GM18519 (cell line): ENCODE data around the gene PTX4.
"Not testable (repeated sequence)": the region's sequence is repeated elsewhere in the genome, so short reads cannot be mapped to it uniquely, and the experiment has no call there.

Experiments
- ATAC-seq: cut with Tn5 transposase; IDR thresholded peaks from one replicate; pipeline ENCODE4 v1.9.1; 2021; ENCODE audit warnings: mild to moderate bottlenecking, moderate library complexity; ENCODE audit not compliant: unreplicated experiment, low FRiP score

The PTX4 gene

DNA sequence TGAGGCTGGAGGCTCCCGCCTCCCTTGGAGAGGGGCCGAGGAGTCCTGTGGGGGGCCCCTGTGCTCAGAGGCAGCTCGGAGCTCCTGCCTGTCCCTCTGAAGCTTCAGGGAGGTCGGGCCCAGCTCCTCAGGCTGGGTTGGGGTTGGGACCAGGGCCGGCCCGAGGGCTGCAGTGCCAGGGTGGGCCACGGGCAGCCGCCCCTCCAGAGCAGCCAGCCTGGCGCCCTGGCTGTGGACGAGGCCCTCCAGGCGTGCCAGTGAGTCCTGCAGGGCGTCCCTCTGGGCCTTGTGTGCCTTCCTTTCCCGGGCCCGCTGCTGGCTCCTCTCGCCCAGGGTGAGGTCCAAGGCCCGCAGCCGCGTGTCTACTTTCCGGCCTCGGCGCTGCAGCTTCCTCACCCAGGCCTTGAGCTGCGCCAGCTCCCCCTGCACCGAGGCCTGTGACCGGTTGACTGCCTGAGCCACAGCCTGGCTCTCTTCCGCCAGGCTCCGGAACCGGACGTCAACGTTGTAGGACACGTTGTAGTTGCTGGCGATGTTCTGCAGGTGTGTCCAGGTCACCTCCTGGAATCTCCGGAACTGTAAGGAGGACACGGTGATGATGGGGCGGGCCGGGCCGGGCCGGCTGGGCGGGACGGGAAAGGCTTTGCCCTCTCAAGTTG, 1.2 kb downstream of the PTX4 start:
- ATAC-seq, result no peak

DNA sequence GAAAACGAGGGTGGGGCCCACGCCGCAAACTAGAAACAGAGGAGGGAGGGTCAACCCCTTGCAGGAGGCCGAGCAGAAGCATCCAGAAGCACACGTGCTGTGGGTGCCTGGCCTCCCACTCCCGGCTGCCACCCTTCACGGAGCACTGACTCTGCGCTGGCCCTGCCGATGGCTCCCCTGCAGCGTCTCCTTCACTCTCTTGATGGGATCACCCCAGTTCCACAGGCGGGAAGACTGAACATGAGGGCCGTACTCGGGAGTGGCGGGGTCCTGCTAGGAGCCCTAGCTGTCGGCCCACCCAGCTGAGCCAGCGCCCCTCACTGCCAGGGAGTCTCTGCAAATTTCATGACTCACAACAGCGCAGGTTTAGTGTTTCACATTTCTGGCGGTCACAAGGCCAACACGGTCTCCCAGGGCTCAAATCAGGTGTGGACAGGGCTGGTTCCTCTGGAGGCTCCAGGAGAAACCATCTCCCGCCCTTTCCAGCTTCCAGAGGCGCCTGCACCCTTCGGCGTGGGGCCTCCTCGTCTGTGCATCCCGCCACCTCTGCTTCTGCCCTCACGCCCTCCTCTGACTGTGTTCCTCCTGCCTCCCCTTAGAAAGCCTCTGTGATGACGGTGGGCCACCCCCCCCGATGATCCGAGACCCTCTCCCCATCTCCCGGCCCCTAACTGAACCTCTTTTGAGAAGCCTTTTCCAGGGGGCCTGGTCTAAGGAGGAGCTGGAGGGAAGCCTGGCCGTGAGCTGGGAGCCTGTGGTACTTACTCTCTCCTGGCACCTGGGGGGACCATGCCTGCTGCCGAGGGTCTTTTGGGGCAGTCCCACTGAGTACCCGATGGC, 2.0 kb downstream of the PTX4 start:
- ATAC-seq, result no peak

DNA sequence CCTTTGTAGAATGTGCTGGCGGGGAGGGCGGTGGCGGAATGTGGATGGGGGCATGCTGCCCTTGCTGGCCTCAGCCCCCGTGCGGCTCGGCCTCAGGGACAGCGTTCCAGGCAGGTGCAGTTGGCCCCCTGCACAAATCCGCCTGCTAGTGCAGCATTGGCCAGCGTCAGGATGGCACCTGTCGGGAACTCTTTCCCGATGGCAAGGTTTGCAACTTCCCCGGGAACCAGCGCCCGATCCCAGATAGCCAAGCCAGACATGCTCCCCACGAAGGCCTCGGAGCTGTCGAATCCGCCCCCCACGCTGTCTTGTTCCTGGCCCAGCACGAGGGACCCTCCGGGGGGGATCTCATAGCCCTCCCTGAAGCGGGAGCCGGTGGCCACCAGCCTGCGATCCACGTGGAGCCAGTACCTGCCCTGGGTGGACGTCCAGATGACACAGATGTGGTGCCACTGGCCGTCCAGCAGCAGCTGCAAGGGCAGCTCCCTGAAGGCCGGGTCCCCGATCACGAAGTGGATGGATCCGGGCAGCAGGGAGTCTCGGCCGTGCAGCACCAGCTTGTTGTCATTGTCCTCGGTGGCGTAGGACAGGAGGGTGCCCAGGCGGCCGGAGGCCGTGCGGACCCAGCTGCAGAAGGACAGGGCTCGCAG, 2.8 kb downstream of the PTX4 start:
- no peak for ATAC-seq

DNA sequence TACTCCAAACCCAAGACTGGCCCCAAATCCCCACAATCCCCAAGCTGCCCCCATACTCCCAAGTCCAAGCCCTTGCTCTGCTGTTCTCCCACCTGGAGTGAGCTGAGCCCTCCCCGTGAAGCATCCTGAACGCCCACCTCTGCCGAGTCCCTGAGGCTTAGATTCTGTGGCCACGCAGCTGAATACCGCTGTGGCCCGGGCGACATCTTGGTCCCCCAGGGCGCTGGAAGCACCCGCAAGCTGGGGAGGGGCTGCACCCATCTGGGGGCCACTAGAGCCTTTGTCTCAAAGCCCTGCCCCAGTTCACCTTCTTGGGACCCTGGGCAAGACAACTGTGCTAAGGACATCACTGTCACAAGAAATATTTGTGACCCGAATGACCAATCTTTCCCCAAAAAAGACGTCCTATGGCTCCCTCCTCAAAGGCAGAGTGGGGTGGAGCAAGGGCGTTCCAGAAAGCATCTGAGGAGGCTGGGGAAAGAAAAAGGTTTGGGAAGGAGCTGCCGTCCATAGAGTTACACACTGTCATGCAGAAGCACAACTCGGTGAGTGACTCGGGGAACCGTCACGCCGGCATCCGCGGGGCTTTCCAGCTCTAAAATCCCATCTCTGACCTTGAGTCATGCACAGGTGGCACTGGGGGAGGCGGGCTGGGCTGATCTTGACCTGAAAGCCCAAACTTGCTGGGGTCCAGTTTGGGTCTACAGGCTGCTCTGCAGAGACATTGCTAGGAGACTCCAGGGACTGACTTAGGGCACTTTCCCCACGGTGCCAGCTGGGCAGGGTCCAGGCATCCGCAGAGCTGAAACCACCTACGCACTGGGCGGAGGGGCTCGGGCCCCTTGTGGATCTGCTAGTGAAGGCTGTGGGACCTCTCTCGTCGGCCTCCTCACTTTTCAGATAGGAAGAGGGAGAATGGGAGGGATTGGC, 6.6 kb downstream of the PTX4 start:
- no peak for ATAC-seq

DNA sequence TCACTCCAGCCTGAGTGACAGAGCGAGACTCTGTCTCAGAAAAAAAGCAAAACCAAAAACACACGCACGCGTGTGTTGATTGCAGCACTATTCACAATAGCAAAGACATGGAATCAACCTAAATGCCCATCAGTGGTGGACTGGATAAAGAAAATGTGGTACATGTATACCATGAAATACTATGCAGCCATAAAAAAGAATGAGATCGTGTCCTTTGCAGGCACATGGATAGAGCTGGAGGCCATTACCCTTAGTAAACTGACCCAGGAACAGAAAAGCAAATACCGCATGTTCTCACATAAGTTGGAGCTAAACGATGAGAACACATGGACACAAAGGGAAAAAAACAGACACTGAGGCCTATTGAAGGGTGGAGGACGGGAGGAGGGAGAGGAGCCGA, 9.8 kb downstream of the PTX4 start:
- ATAC-seq, result not testable (repeated sequence)

DNA sequence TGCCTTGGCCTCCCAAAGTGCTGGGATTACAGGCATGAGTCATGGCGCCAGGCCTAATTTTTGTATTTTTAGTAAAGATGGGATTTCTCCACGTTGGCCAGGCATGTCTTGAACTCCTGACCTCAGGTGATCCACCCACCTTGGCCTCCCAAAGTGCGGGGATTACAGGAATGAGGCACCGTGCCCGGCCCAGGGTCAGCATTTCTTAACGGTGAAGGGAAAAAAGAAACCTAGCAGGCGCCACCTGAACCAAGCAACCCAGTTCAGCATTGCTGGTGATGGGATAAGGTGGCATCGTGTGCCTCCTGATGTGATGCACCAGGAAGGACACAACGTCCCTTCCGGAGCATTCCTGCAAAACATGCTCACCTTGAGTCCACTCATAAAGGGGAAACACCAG, 11.7 kb downstream of the PTX4 start:
- no peak for ATAC-seq

DNA sequence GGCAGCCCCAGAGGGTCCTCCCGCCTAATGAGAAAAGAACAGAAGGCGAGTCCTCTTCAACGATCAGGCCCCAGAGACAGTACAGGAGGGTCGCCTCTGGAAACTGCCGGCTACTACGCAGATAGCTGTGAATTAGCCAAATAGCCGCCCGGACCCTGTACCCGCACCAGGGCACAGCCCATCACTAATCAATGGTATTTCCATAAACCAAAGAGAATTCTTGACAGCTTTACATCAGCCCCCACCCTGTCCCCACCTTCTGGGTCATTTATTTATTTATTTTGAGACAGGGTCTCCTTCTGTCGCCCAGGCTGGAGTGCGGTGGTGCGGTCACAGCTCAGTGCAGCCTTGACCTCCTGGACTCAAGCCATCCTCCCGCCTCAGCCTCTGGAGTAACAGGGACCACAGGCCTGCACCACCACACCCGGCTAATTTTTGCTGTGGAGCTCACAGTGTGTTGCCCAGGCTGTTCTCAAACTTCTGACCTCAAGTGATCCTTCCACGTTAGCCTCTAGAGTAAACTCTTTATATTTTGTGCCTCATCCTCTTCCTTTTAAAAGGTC, 13.1 kb downstream of the PTX4 start:
- no peak for ATAC-seq

DNA sequence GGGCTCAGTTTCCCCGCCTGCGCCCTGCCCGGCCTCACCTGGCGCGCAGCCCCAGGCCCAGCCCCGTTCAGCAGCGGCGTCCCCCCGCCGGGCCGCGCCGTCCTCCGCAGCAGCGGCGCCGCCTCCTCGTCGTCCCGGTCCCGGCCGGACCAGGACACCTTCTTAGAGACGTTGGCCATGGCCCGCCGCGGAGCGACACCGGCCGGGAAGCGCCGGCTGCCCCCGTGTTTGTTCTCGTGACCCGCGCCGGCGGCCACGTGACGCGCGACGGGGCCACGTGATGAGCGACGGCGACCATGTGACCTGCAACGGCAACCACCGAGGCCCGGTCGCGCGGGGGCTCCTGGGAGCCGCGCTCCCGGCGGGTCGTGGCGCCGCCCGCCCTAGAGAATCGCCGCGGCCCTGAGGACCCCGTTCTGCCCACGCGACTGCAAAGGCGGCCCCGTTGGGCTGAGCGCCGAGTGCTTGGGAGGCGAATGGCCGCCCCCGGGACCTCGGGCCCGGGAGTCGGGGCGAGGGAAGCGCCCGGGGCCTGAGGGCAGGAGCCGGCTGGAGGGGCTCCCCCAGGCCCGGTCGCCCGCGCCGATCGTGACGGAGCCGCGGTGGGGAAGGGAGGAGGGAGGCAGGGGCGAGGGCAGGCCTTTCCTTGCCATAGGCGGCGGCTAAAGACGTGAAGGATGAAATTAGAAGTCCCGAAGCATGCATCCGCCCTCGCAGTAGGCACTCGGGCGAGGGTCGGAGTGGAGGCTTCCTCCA, 13.8 kb downstream of the PTX4 start, which contains the start of gene CLCN7:
Gene CLCN7 (minus strand): TSS at position 233 of the 756 bp plus-strand sequence. CDS start 54 bp downstream, at position 179.
- ATAC-seq, result peak; percentile 76

DNA sequence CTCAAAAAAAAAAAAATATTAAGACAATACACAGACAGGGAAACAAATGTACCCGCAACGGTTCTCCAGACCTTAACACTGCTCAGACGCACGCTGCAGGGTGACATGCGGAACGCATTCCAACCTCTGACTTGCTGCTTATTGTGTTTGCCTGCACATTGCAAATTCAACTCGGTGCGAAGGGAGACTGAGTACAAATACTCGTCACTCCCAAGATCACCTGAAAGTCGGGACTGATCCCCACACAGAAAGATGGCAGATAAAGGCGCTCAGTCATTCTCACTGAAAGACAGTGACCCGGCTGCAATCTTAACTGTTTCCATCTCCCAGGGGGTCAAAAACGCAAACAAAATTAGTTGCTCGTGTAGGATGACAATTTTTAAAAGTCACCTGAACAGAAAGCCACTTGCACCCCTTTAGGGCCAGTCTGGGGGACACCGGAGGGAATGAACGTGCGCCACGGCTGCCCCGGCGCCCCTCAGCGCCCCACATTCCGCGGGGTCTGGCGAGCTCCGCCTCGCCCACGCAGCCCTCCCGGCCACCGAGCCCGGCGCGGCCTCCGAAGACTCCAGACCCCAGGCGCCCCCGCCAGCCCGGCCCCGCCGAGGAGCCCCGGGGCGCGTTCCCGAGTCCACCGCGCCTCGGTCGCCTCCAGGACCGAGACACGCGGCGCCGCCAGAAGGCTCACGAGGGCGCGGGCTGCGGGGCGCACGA, 14.5 kb downstream of the PTX4 start:
- peak; percentile 17 for ATAC-seq

DNA sequence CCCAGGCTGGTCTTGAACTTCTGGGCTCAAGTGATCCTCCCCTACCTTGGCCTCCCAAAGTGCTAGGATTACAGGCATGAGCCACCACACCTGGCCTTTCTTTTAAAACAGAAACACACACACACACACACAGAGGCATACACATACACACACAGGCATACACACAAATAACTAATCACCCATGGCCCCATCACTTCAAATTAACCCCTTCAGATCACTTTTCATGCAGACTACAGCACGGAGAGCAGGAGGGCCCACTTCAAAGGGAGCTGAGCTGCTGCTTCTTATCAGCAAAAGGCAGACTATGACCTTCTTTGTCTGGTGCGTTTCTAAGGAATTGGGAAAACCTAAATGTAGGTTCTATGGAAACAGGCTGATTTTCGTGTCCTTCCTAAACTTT, 15.8 kb downstream of the PTX4 start:
- ATAC-seq, result no peak

DNA sequence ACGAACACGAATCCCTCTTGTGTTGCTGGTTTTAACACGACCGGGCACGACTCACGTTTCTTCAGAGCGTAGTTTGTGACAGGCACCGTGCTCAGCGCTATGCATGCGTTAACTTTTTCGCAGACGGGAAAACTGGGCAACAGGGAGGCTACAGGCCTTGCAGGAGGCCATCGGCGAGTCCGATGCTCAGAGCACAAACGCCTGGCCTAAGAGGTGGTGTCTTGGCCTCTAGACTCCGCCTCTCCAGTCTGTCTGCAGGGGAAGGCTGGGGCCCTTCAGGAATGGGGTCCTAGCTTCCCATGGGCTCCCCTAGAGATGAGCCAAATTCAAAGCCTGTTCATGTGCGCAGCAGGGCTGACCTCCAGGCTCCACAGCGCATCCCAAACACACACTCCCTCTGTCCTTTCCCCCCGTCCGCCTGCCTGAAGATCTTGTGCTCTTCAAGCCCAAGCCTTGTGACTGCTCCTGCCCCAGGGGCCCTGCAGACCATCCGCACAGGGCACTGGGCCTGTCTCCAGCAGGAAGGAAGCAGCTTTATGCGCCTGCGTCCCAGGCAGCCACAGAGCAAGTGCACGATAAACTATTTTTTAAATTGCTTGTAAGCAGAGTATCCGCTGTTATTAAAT, 17.1 kb downstream of the PTX4 start:
- no peak for ATAC-seq

DNA sequence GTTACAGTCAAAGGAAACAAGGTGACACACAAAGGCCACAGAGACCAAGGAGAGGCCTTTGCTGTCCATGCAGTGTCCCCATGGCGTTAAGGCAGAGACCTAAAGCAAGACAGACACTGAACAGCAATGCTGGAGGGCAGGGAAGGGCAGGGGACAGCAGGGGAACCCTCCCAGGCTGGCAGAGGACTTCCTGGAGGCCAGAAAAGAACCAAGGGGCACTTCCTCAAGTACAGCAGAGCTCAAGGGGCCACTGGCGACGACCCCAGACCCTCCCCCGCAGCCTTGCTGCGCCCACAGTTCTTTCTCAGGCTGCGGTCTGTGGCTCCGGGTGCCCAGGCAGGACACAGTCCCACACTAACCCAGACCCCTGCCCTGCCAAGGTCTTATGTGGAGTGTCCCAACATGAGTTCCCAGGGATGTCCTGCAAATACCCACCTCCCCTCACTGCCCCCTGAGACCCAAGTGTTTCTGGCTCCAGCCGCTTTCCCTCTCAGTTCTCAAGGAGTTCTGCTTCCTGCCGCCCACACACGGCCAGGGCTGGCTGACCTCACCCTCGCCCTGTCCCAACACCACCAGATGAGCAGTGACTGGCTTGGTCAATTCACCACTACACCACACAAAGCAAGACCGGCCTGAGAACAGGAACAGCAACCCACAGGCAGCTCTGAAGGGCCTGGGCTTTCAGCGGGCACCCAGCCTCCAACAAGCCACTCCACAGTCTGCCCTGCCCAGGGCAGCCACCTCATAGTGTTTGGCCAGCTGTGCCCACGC, 18.1 kb downstream of the PTX4 start:
- ATAC-seq, result no peak

DNA sequence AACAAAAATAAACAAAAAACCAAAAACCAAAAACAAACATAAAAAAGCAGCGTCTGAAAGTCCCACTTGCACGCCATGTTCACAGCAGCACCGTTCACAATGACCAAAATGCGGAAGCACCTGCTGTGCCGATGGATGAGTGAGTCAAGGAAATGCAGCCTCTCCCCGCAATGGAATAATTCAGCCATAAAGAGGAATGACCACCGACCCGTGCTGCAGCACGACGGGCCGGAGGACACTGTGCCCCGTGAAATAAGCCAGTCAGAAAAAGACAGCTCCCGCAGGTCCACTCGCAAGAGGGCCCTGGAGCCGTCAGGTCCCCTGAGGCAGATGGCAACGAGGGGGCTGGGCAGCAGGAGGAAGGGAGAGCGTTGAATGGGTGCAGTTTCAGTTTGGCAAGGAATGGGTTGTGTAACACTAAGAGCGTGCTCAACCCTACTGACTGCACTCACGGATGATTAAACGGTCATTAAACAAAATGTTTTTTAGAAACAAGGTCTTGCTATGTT, 19.0 kb downstream of the PTX4 start:
- ATAC-seq, result no peak

DNA sequence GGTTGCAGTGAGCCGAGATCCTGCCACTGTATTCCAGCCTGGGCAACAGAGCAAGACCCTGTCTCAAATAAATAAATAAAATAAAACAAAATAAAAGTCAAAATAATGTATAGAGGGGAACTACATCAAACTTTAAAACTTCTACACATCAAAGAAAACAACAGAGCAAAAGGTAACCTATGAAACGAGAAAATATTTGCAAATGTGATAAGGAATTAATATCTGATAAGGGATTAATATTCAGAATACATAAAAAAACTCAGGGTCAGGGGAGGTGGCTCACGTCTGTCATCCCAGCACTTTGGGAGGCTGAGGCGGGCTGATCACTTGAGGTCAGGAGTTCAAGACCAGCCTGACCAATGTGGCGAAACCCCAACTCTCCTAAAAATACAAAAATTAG, 19.6 kb downstream of the PTX4 start:
- not testable (repeated sequence) for ATAC-seq

DNA sequence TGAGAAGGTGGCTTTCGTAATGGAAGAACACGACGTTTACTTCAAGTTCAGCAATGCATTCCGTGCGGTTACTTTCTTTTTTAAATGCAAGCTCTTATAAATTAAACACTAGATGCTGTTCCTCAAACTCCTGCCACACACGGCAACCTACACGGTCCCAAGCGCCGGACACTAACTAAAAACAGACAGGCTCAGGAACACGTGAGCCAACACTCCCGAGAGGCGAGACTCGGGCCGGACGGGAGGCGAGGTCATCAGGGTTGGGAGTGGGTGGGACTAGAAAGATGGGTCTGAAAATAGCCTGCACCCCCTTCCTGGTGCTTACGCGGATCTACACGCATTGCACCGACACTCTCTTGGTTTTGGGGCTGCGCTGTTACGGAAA, 20.3 kb downstream of the PTX4 start:
- ATAC-seq, result no peak

DNA sequence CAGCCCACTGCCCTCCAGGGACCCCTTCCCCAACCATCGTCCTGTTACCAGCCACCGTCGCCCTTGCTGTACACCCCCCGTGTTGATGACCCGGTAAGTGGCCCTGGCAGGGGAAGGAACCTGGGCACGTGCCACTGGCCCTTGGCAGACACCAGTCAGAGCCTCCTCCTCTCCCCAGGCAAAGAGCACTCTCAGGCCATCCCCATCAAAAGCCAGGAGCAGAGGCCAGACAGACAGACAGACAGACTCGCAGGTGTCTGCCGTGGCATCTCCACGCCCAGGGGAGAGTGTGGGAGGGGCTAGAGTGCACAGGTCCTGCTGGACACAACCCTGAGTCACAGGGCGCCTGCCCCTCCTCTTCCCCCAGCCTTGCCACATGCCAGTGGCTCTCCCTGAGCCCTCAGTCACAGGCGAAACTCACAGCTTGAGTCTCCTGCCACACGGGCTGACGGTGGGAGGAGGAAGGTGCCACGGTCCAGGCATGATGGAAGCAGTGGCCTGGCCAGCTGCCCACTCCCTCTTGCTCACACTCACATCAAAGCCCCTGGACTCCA, 21.7 kb downstream of the PTX4 start:
- ATAC-seq, result no peak

DNA sequence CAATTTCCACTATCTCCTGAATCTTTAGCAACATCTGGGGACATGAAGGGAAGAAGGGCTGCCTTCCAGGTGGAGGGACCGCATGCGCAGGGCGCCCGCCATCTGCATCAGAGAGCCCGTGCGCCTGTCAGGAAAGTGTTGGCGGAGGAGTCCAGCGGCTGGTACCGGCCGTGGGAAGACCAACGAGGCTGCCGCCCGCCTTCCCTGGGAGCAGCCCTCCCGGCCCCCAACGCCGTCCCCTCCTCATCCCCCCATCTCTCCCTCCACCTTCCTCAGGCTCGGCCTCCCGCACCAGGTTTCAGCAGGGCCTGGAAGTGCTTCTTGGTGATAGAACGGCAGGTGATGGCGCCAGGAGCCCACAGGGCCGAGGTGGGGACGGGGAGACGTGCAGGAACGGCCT, 22.7 kb downstream of the PTX4 start:
- ATAC-seq, result no peak
